Cardiac muscle cell (in vitro differentiated cells and primary cell): ENCODE measurements around the gene SLC9B1. TPM values are rescaled to one million over a fixed set of nuclear protein-coding genes. Genes with fewer than 3 reads are reported as not detected.

ENCODE experiments used
- DNase-seq, 2 donors: peaks; one replicate each; pipeline versions ENCODE4 v3.0.0 to v3.0.0-alpha.2; 2010 to 2017; ENCODE audit warnings: low read depth in 1 of 2, low spot score in 1 of 2
- H3K27ac ChIP-seq: fragments of 200-600 bp; sonication (generic); 2 replicates; pipeline ENCODE4 v1.5.1; 2016
- H3K27me3 ChIP-seq: fragments of 200-600 bp; sonication (generic); 2 replicates; pipeline ENCODE4 v1.6.0; 2016; ENCODE audit warnings: control low read depth
- H3K36me3 ChIP-seq: fragments of 200-600 bp; sonication (generic); 2 replicates; pipeline ENCODE4 v1.5.1; 2016; ENCODE audit warnings: control low read depth
- H3K4me1 ChIP-seq: fragments of 200-600 bp; sonication (generic); 2 replicates; pipeline ENCODE4 v1.8.1; 2017; ENCODE audit warnings: low read depth, mild to moderate bottlenecking, mixed run types
- H3K4me3 ChIP-seq: fragments of 200-600 bp; sonication (generic); 2 replicates; pipeline ENCODE4 v1.5.1; 2016; ENCODE audit warnings: mild to moderate bottlenecking
- H3K9me3 ChIP-seq: fragments of 200-600 bp; sonication (generic); 2 replicates; pipeline ENCODE4 v1.5.1; 2017; ENCODE audit warnings: low read depth, mild to moderate bottlenecking, control low read depth
- polyA plus RNA-seq: library from polyadenylated mRNA; unstranded; fragments of >200 nt; fragmentation: Nextera tagmentation; extraction: Ambion mirVana; gene quantifications from 2 replicates; pipeline ENCODE4 v1.2.1, GENCODE V29; 2016
- total RNA-seq: library from RNA; depleted of rRNA; stranded (reverse); fragments of >200 nt; gene quantifications from 2 replicates; pipeline ENCODE4 v1.2.3, GENCODE V29; 2016
- TF ChIP-seq, protein P1 (sequence below): IDR thresholded peaks from 2 replicates; pipeline ENCODE4 v1.5.1; 2012; ENCODE audit warnings: low read depth, mild to moderate bottlenecking, low read length

SLC9B1 gene
- total and polyA plus RNA-seq, 2 experiments from 2014 or later: 0.30 TPM; not detected in 1

DNA sequence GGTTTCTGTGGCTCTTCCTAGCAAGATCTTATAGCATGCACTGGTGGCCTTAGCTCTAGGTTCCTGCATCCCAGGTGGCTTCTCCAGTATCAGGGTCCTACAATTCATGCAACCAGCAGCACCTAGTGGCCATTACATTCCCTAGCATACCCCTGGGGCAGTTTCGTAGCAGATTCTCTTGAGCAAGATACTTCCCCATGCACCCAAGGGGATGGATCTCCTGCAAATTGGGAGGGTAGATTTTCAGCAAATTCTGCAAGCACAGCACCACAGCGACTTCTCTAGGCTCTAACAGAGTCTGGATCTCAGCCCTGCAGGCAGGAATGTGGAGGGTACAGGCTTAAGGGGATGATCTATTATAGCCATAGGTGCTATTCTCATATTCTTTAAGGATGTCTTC is 13.1 kb upstream of the SLC9B1 start:
- TF ChIP-seq, protein P1, sequence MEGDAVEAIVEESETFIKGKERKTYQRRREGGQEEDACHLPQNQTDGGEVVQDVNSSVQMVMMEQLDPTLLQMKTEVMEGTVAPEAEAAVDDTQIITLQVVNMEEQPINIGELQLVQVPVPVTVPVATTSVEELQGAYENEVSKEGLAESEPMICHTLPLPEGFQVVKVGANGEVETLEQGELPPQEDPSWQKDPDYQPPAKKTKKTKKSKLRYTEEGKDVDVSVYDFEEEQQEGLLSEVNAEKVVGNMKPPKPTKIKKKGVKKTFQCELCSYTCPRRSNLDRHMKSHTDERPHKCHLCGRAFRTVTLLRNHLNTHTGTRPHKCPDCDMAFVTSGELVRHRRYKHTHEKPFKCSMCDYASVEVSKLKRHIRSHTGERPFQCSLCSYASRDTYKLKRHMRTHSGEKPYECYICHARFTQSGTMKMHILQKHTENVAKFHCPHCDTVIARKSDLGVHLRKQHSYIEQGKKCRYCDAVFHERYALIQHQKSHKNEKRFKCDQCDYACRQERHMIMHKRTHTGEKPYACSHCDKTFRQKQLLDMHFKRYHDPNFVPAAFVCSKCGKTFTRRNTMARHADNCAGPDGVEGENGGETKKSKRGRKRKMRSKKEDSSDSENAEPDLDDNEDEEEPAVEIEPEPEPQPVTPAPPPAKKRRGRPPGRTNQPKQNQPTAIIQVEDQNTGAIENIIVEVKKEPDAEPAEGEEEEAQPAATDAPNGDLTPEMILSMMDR: peak; percentile 63
- Histone ChIP-seq H3K9me3 (no peaks in the 10 kb centered on the region), H3K4me1 (no peaks in the 10 kb centered on the region), H3K27me3 (no peaks in the 10 kb centered on the region), H3K4me3 (no peak overlapping the region), H3K27ac (no peak overlapping the region), H3K36me3 (no peaks in the 10 kb centered on the region)
- DNase-seq: peak; percentile 55 to 62

DNA sequence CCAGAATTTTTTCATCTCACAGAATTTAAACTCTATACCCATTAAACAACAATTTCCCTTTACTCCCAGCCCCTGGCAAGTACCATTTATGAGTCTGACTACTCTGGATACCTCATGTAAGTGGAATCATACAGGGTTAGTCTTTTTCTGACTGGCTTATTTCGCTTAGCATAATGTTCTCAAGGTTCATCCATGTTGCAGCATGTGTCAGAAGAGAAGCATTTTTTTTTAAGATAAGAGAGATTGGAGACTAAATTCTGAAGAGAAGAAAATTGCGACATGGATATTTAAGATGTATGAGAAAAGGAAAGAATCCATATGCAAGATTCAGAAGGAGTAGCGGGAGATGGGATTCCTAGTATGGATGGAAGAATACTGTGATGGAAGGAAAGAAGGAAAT is 11.3 kb upstream of the SLC9B1 start:
- Histone ChIP-seq H3K4me3 (no peak overlapping the region), H3K9me3 (no peaks in the 10 kb centered on the region), H3K27ac (no peak overlapping the region), H3K27me3 (no peaks in the 10 kb centered on the region), H3K36me3 (no peaks in the 10 kb centered on the region), H3K4me1 (no peaks in the 10 kb centered on the region)
- TF ChIP-seq, protein P1: no peak
- DNase-seq: peak in 1 of 2 donors; percentile 37

DNA sequence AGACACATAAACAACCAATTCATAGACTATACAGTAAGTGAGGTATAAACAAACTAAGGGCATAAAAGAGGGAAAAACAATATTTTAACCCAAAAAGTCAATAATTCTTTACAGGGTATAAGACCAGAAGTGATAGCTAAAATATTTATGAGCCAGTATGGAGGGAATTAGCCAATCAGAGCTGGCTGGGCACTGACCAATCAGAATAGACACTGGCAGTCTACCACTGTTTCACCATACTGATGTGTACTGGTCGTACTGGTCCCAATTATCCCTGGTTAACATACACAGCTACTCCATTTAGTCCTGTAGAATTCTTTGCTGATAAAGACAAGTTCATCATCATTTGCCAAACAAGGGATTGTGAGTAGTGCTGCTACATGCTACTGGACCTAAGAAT is 9.8 kb upstream of the SLC9B1 start:
- no peak overlapping the region for H3K4me3 ChIP-seq
- peaks cover 8% of the 10 kb centered on the region for H3K4me1 ChIP-seq
- no peak overlapping the region for H3K27ac ChIP-seq
- DNase-seq: no peak
- no peaks in the 10 kb centered on the region for H3K36me3 ChIP-seq
- no peaks in the 10 kb centered on the region for H3K9me3 ChIP-seq
- TF ChIP-seq, protein P1: no peak
- H3K27me3 ChIP-seq: no peaks in the 10 kb centered on the region

DNA sequence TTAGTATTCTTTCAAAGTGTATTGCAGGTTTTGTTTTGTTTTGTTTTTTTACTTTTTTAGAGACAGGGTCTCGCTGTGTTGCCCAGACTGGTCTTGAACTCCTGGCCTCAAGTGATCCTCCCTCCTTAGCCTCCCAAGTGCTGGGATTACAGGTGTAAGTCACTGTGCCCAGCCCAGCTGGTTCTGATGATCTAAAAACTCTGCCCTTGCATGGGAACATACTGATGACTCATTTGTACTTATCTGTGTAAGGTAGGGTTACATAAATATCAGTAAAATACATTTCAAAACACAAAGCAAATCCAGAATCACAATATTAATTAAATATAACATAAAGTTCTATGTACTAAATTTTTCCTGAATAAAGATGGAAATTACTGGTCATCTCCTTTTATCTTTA is 7.4 kb upstream of the SLC9B1 start:
- no peak for DNase-seq
- peaks cover 8% of the 10 kb centered on the region for H3K4me1 ChIP-seq
- no peak overlapping the region for H3K27ac ChIP-seq
- no peaks in the 10 kb centered on the region for H3K36me3 ChIP-seq
- H3K27me3 ChIP-seq: no peaks in the 10 kb centered on the region
- TF ChIP-seq, protein P1: no peak
- no peaks in the 10 kb centered on the region for H3K9me3 ChIP-seq
- H3K4me3 ChIP-seq: no peak overlapping the region

DNA sequence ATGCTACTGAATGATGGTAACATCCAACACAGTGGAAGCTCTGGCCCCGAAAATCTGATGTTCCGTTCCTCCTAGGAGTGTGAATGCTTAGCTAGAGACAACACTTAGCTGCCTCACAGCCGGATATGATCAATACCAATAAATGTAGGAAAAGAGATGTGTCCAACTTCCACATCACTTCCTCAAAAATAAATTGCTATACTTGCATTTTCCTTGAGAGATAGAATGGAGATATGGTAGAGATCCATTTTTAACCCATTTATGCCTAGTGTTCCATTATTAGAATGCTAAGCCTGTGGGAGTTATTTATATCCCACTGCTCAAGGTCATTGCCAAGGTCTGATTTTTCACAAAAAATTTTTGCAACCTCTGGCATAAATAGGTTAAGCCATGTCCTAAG is 5.5 kb upstream of the SLC9B1 start:
- TF ChIP-seq, protein P1: no peak
- H3K27ac ChIP-seq: no peak overlapping the region
- DNase-seq: no peak

DNA sequence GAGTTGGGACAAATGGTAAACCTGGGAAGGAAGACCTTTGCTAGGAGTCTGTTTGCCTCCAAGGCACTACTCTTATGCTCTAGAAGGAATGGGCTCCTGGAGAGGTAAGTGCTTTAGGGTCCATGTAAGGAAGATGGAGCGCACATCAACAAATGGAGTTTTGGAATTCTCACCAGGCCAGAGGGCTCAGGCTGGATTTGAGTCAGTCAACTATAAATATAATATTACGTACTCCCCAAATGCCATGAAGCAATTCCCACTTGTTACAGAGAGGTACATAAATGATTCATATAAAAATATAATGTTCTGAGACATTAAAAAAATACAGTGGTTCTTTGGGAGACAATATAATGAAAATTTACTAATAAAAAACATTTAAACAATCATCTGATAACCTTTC is 1.6 kb upstream of the SLC9B1 start:
- TF ChIP-seq, protein P1: no peak
- Histone ChIP-seq H3K36me3 (no peaks in the 10 kb centered on the region), H3K9me3 (no peaks in the 10 kb centered on the region), H3K4me3 (no peak overlapping the region), H3K27me3 (no peaks in the 10 kb centered on the region), H3K27ac (no peak overlapping the region), H3K4me1 (peaks cover 8% of the 10 kb centered on the region)
- DNase-seq: no peak

More for the DNA sequence above, 5.5 kb upstream of the SLC9B1 start:
- Histone ChIP-seq H3K4me1 (peaks cover 8% of the 10 kb centered on the region), H3K27me3 (no peaks in the 10 kb centered on the region), H3K36me3 (no peaks in the 10 kb centered on the region), H3K4me3 (no peak overlapping the region), H3K9me3 (no peaks in the 10 kb centered on the region)
